BJ (cell line): Measurements from ENCODE around the gene TMEM150A. TPM values are rescaled to one million over a fixed set of nuclear protein-coding genes. Genes with fewer than 3 reads are reported as not detected.

Experiments
- CTCF ChIA-PET: fragments of 350-600 bp; formaldehyde crosslinking; extraction: SDS; loops from one replicate; lab custom pipeline; 2021; ENCODE audit warnings: antibody characterized with exemption, inconsistent platforms; lab: Yijun Ruan, JAX
- POLR2A ChIA-PET: fragments of 300-600 bp; sonication (Branson Sonifier 250); formaldehyde crosslinking; extraction: SDS; loops from one replicate; lab custom pipeline; 2021; ENCODE audit warnings: antibody characterized with exemption; lab: Charles Lee
- DNase-seq: peaks from one replicate; pipeline ENCODE4 v3.0.0-alpha.2; 2011; ENCODE audit warnings: low read depth
- H3K27me3 ChIP-seq: 2 replicates; pipeline ENCODE4 v1.6.0; 2011; ENCODE audit warnings: low read length; ENCODE audit not compliant: control insufficient read depth, insufficient read depth
- H3K36me3 ChIP-seq: 2 replicates; pipeline ENCODE4 v1.5.1; 2011; ENCODE audit warnings: low read length; ENCODE audit not compliant: control insufficient read depth, insufficient read depth
- H3K4me3 ChIP-seq: 2 replicates; pipeline ENCODE4 v1.5.1; 2011; ENCODE audit warnings: low read depth, mild to moderate bottlenecking, control low read depth, low read length
- polyA minus RNA-seq: library from RNA; depleted of rRNA, polyadenylated mRNA; stranded (reverse); fragments of >200 nt; gene quantifications from 2 replicates; pipeline ENCODE4 v1.2.3, GENCODE V29; 2011; rRNA and poly(A)+ RNA removed
- polyA plus RNA-seq: library from polyadenylated mRNA; depleted of rRNA; stranded (reverse); fragments of >200 nt; gene quantifications from 2 replicates; pipeline ENCODE4 v1.2.3, GENCODE V29; 2011; rRNA removed
- TF ChIP-seq, protein P1 (sequence below): IDR thresholded peaks from 2 replicates; pipeline ENCODE4 v1.5.1; 2011; ENCODE audit warnings: low read depth, mild to moderate bottlenecking, control low read depth, inconsistent platforms, low read length, moderate library complexity; ENCODE audit not compliant: insufficient read depth

Gene TMEM150A, protein sequence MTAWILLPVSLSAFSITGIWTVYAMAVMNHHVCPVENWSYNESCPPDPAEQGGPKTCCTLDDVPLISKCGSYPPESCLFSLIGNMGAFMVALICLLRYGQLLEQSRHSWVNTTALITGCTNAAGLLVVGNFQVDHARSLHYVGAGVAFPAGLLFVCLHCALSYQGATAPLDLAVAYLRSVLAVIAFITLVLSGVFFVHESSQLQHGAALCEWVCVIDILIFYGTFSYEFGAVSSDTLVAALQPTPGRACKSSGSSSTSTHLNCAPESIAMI
- polyA plus RNA-seq (11.4 and 19.1 TPM in 2 replicates), polyA minus RNA-seq (7.0 and 15.3 TPM in 2 replicates)

DNA sequence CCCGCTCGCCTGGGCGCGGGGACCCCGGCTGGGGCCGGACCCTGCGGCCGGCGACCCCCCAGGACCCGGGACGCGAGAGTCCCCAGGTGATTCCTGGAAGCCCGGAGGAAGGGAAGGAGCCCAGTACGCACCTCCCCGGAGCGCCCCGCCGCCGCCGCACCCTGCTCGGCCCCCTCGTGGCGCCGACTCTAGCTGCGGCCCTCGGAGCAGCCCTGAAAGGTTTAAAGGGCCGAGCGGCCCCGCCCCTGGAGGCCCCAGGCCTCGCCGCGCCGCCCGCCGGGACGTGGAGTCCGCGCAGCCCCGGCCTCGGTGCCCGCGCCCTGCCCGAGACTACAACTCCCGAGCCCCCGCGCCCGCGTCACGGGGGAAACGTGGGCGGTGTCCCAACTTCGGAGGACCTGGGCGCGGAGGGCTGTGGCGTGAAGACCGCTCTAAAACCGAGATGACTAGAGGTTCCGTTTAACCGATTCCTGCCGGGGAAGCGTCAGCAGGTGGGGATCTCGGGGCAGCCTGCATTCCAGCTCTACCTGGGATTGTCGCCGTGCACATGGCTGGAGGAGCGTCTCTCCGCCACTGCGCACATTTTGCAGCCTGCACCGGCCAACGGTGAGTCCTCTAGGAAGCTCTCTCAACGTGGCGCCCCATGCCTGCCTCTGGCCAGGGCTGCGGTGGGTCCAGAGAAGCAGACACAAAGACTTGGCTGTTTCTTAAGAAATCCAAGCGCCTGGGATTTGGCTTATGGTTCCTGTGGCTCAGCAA, at the start of gene TMEM150A:
TMEM150A (minus strand) TSS at position 223 of the 759 bp plus-strand sequence. CDS start 750 bp downstream, outside the sequence.
- DNase-seq = no peak
- CTCF ChIA-PET = interaction anchor here (0.6 to 1.0 kb wide), 3 partner anchors 17 to 395 kb away, joined by 3 read pairs; no protein-coding TSS in a partner anchor

DNA sequence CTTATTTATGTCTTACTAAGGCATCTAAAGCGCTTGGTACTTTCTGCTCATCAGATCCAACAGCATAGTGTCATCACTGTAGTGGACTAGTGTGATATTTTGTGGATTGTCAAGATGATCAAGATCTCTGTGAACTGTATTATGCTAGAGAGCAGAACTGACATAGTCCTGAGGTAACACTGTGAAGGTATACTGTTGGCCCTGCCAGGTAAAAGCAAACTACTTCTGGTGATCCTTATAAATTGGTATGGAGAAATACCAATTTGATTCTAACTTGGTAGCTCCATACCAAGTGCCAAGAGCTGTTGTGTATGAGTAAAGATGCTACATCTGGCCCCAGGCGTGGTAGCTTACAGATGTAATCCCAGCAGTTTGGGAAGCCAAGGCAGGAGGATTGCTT, 49.6 kb upstream of the TMEM150A start:
- ChIA-PET CTCF (interaction anchor here (0.6 to 1.5 kb wide), 6 partner anchors 15 to 235 kb away, joined by 3 to 6 read pairs (median 4); no protein-coding TSS in a partner anchor), POLR2A (no interaction called here)
- Histone ChIP-seq H3K27me3 (no peaks in the 10 kb centered on the region), H3K4me3 (no peak overlapping the region), H3K36me3 (peaks cover 6% of the 10 kb centered on the region)
- TF ChIP-seq, protein P1, sequence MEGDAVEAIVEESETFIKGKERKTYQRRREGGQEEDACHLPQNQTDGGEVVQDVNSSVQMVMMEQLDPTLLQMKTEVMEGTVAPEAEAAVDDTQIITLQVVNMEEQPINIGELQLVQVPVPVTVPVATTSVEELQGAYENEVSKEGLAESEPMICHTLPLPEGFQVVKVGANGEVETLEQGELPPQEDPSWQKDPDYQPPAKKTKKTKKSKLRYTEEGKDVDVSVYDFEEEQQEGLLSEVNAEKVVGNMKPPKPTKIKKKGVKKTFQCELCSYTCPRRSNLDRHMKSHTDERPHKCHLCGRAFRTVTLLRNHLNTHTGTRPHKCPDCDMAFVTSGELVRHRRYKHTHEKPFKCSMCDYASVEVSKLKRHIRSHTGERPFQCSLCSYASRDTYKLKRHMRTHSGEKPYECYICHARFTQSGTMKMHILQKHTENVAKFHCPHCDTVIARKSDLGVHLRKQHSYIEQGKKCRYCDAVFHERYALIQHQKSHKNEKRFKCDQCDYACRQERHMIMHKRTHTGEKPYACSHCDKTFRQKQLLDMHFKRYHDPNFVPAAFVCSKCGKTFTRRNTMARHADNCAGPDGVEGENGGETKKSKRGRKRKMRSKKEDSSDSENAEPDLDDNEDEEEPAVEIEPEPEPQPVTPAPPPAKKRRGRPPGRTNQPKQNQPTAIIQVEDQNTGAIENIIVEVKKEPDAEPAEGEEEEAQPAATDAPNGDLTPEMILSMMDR = no peak
- no peak for DNase-seq

More for the DNA sequence above, at the start of gene TMEM150A:
- peak within 1 kb of the TSS; percentile 59 for H3K4me3 ChIP-seq
- TF ChIP-seq, protein P1 = peak; percentile 28; the same call in 1 of the 2 replicates
- POLR2A ChIA-PET = interaction anchor here (2.0 kb wide), 1 partner anchor 9 kb away, joined by 5 read pairs; the partner anchor contains the start of gene C2orf68
- peaks cover 12% of the 10 kb centered on the region for H3K36me3 ChIP-seq
- no peaks in the 10 kb centered on the region for H3K27me3 ChIP-seq

DNA sequence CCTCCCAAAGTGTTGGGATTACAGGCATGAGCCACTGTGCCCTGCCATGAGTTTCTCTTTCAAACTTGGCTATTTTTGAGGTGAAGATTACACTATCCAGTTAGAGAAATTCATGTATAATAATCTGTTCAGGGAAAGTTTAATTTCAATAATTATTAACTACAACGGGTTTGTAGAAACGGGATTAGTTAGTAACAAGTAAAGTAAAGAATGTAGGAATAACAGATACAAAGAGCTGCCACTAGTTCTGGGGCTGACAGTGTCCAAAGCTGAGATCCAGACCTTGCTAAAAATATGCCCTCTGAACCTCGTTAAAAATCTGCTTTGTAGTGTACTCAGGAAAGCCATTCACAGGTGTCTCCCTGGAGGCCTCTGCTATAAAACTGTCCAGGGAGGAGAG, 48.6 kb upstream of the TMEM150A start:
- H3K27me3 ChIP-seq = no peaks in the 10 kb centered on the region
- DNase-seq = no peak
- ChIA-PET POLR2A (no interaction called here), CTCF (interaction anchor here (0.6 to 4.6 kb wide), 6 partner anchors 18 to 163 kb away, joined by 3 to 81 read pairs (median 10); no protein-coding TSS in a partner anchor)
- H3K36me3 ChIP-seq = peaks cover 7% of the 10 kb centered on the region
- H3K4me3 ChIP-seq = no peak overlapping the region
- TF ChIP-seq, protein P1 = no peak

DNA sequence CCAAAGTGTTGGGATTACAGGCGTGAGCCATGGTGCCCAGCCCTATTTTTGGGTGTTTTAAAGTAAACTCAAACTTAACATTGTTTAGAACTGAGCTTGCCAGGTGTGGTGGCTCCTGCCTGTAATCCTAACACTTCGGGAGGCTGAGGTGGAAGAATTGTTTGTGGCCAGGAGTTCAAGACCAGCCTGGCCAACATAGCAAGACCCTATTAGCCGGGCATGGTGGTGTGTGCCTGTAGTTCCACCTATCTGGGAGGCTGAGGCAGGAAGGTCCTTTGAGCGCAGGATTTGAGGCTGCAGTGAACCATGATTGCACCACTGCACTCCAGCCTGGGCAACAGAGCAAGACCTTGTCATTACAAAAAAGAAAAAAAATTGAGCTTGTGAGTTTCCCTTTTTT, 48.0 kb upstream of the TMEM150A start:
- Histone ChIP-seq H3K4me3 (no peak overlapping the region), H3K27me3 (no peaks in the 10 kb centered on the region), H3K36me3 (peaks cover 11% of the 10 kb centered on the region)
- DNase-seq = no peak
- ChIA-PET POLR2A (no interaction called here), CTCF (interaction anchor here (1.0 to 4.6 kb wide), 8 partner anchors 9 to 229 kb away, joined by 3 to 81 read pairs (median 12); no protein-coding TSS in a partner anchor)
- TF ChIP-seq, protein P1 = no peak
